Suprapubic skin (tissue), 4 donors: ENCODE results near the gene FECH. TPM values are rescaled to one million over a fixed set of nuclear protein-coding genes. Genes with fewer than 3 reads are reported as not detected.

Experiments used
- DNase-seq, 2 donors: peaks; one replicate each; pipeline ENCODE4 v3.0.0-alpha.2; 2019; ENCODE audit warnings: low spot score in 2 of 2
- H3K27ac ChIP-seq: fragments of 200-600 bp; sonication (generic); one replicate; pipeline ENCODE4 v1.5.1; 2019
- H3K27me3 ChIP-seq: fragments of 200-600 bp; sonication (generic); one replicate; pipeline ENCODE4 v1.5.1; 2019
- H3K36me3 ChIP-seq: fragments of 200-600 bp; sonication (generic); one replicate; pipeline ENCODE4 v1.5.1; 2019
- H3K4me1 ChIP-seq: fragments of 200-600 bp; sonication (generic); one replicate; pipeline ENCODE4 v1.5.1; 2019
- H3K4me3 ChIP-seq: fragments of 200-600 bp; sonication (generic); one replicate; pipeline ENCODE4 v1.5.1; 2019; ENCODE audit warnings: mild to moderate bottlenecking
- H3K9me3 ChIP-seq: fragments of 200-600 bp; sonication (generic); one replicate; pipeline ENCODE4 v1.5.1; 2019
- CTCF ChIP-seq, 2 donors: fragments of 200-600 bp in 1 of 2; fragments of 450-650 bp in 1 of 2; sonication (generic) in 1 of 2; IDR thresholded peaks; one replicate each; pipeline ENCODE4 v1.5.1; 2016 to 2019; ENCODE audit warnings: antibody characterized with exemption in 2 of 2, mild to moderate bottlenecking in 1 of 2, moderate library complexity in 1 of 2
- EP300 ChIP-seq: sonication (generic); formaldehyde crosslinking; IDR thresholded peaks from one replicate; pipeline ENCODE4 v1.6.1; 2017; ENCODE audit warnings: antibody characterized with exemption
- POLR2A ChIP-seq, 2 donors: fragments of 450-650 bp; IDR thresholded peaks; one replicate each; pipeline ENCODE4 v1.6.1; 2017; ENCODE audit warnings: antibody characterized with exemption in 2 of 2, mild to moderate bottlenecking in 2 of 2, moderate library complexity in 2 of 2
- POLR2AphosphoS5 ChIP-seq, 3 donors: sonication (generic); formaldehyde crosslinking; IDR thresholded peaks; one replicate each; pipeline ENCODE4 v1.6.1; 2017; ENCODE audit warnings: antibody characterized with exemption in 3 of 3
- WGBS: methylation state at CpG from one replicate; pipeline ENCODE4 v1.1.5; 2018; 5-methylcytosine and 5-hydroxymethylcytosine counted together
- total RNA-seq, 4 donors: library from RNA; depleted of rRNA; stranded (reverse); fragments of >200 nt; gene quantifications; one replicate each; pipeline ENCODE4 v1.1.0, GENCODE V29; 2016

The FECH gene
- total RNA-seq, 4 donors from 2014 or later = 22.8 to 40.8 (median 29.2) TPM

- DNase-seq = no peak
- no peaks in the 10 kb centered on the region for H3K36me3 ChIP-seq
- H3K4me3 ChIP-seq = no peak overlapping the region
- no peaks in the 10 kb centered on the region for H3K4me1 ChIP-seq
- WGBS = 68% methylated on average over 6 of the region's 6 CpGs
- TF ChIP-seq CTCF (IDR thresholded peaks at IDR 0.05) = no peak
- no peak overlapping the region for H3K27ac ChIP-seq
- no peaks in the 10 kb centered on the region for H3K9me3 ChIP-seq
- no peaks in the 10 kb centered on the region for H3K27me3 ChIP-seq
Observed at GRCh38 chr18:57516056-57516455, 70.4 kb downstream of the FECH start.

GRCh38 chr18:57505231-57505630, 81.3 kb downstream of the FECH start:
- Histone ChIP-seq H3K9me3 (no peaks in the 10 kb centered on the region), H3K4me3 (no peak overlapping the region), H3K36me3 (no peaks in the 10 kb centered on the region), H3K27ac (no peak overlapping the region), H3K27me3 (peaks cover 5% of the 10 kb centered on the region), H3K4me1 (no peaks in the 10 kb centered on the region)
- WGBS = 64% methylated on average over 1 of the region's 1 CpG
- DNase-seq = no peak
- TF ChIP-seq POLR2AphosphoS5 (IDR thresholded peaks at IDR 0.05) (no peak), EP300 (no peak), CTCF (IDR thresholded peaks at IDR 0.05) (no peak), POLR2A (IDR thresholded peaks at IDR 0.05) (no peak)

DNA sequence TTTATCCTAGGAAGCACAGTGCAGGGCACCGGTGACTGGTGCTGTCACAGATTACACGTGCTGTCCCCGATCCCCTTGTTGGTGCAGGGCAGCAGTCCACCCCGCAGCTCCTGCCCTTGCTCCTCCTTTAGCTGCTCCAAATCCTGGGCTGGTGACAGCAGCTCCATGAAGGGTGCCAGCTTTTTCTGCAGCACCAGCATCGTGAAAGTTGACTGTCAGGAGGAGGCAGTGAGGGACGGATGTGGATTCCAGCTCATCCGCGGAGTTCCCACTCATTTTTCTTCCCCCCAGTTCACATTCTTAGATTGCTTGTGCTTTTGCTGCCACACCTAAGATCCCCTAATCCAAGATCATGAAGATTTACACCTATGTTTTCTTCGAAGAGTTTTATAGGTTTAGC, 83.9 kb downstream of the FECH start:
- no peak overlapping the region for H3K4me3 ChIP-seq
- 70% methylated on average over 9 of the region's 9 CpGs for WGBS
- no peak for TF ChIP-seq POLR2AphosphoS5 (IDR thresholded peaks at IDR 0.05)
- no peak for TF ChIP-seq EP300
- TF ChIP-seq CTCF (IDR thresholded peaks at IDR 0.05) = no peak
- no peak for TF ChIP-seq POLR2A (IDR thresholded peaks at IDR 0.05)
- no peaks in the 10 kb centered on the region for H3K9me3 ChIP-seq
- no peak overlapping the region for H3K27ac ChIP-seq
- H3K4me1 ChIP-seq = no peaks in the 10 kb centered on the region
- no peak for DNase-seq
- no peaks in the 10 kb centered on the region for H3K36me3 ChIP-seq
- H3K27me3 ChIP-seq = no peaks in the 10 kb centered on the region

GRCh38 chr18:57498682-57499256, 87.7 kb downstream of the FECH start:
- Histone ChIP-seq H3K27ac (no peak overlapping the region), H3K27me3 (no peaks in the 10 kb centered on the region), H3K9me3 (no peaks in the 10 kb centered on the region), H3K4me1 (no peaks in the 10 kb centered on the region), H3K36me3 (no peaks in the 10 kb centered on the region), H3K4me3 (no peak overlapping the region)
- WGBS = 84% methylated on average over 4 of the region's 5 CpGs
- no peak for DNase-seq
- TF ChIP-seq POLR2A (IDR thresholded peaks at IDR 0.05) = no peak
- no peak for TF ChIP-seq EP300
- TF ChIP-seq CTCF (IDR thresholded peaks at IDR 0.05) = no peak
- TF ChIP-seq POLR2AphosphoS5 (IDR thresholded peaks at IDR 0.05) = no peak

Other genes with a start within 250 kb of the FECH start
- gene ST8SIA3, start 234.1 kb downstream of the FECH start, total RNA-seq = not detected
- gene ONECUT2, start 151.3 kb downstream of the FECH start, total RNA-seq = under 1 TPM in 2 of 4 donors, not detected in 2; 0.03 to 0.08 TPM
- 100 to 1,000 TPM in 1 of 4 donors, 10 to 100 TPM in 3; 78.7 to 124 (median 84.2) TPM for gene NARS1, start 35.1 kb upstream of the FECH start, total RNA-seq
- 10 to 100 TPM; 21.5 to 59.1 (median 26.0) TPM for gene ATP8B1, start 216.6 kb upstream of the FECH start, total RNA-seq